Amygdala (tissue), 56 donors: ENCODE data around the gene TMC4.

Experiments
- DNase-seq, 56 donors: peaks; one replicate each; lab custom pipeline; 2025; lab: John Stamatoyannopoulos, UW

Gene TMC4

GRCh38 chr19:54136864-54137698 lies 35.9 kb downstream of the TMC4 start:
- peak; percentile 85 to 100 (median 100) for DNase-seq

- DNase-seq: peak in 2 of 56 donors; percentile 31 to 58
These were observed 36.7 kb downstream of the TMC4 start for GRCh38 chr19:54136086-54136863.

- no peak for DNase-seq
These were observed 38.9 kb downstream of the TMC4 start for GRCh38 chr19:54133957-54134590.

GRCh38 chr19:54133312-54133956 lies 39.5 kb downstream of the TMC4 start:
- peak in 14 of 56 donors; percentile 10 to 81 (median 29) for DNase-seq

- no peak for DNase-seq
These were observed 43.4 kb downstream of the TMC4 start for GRCh38 chr19:54129617-54129996.

GRCh38 chr19:54128796-54129616 lies 44.0 kb downstream of the TMC4 start:
- no peak for DNase-seq

- DNase-seq: no peak
These were observed 44.6 kb downstream of the TMC4 start for GRCh38 chr19:54128441-54128725.

- DNase-seq: no peak
These were observed 45.1 kb downstream of the TMC4 start for GRCh38 chr19:54127688-54128440.

- no peak for DNase-seq
These were observed 47.2 kb downstream of the TMC4 start for GRCh38 chr19:54125713-54126112.

- no peak for DNase-seq
These were observed 48.6 kb downstream of the TMC4 start for GRCh38 chr19:54124393-54124792.

GRCh38 chr19:54123682-54124081 lies 49.3 kb downstream of the TMC4 start:
- DNase-seq: no peak

- no peak for DNase-seq
These were observed 51.7 kb downstream of the TMC4 start for GRCh38 chr19:54121259-54121658.

GRCh38 chr19:54115109-54116063 lies 57.6 kb downstream of the TMC4 start, which contains the start of the genes PRPF31 and TFPT:
Gene PRPF31, plus strand, starts transcription at chr19:54115754. Its CDS starts 2,525 bp downstream, at chr19:54118279.
Gene TFPT, minus strand, starts transcription at chr19:54115657. Its CDS starts 388 bp downstream, at chr19:54115269.
- peak; percentile 79 to 100 (median 94) for DNase-seq

- peak in 32 of 56 donors; percentile 10 to 66 (median 29) for DNase-seq
These were observed 58.4 kb downstream of the TMC4 start for GRCh38 chr19:54114340-54115108.
